Lung microvascular endothelial cell (primary cell): ENCODE measurements around the gene HOXA5. TPM values are rescaled to one million over a fixed set of nuclear protein-coding genes. Genes with fewer than 3 reads are reported as not detected.

Source experiments
- DNase-seq, 2 donors: peaks; one replicate each; pipeline versions ENCODE4 v3.0.0 to v3.0.0-alpha.2; 2010; ENCODE audit warnings: low read depth in 2 of 2
- total RNA-seq: library from RNA; depleted of rRNA; stranded (reverse); fragments of >200 nt; gene quantifications from 2 replicates; pipeline ENCODE4 v1.2.1, GENCODE V29; 2014

The HOXA5 gene
- total RNA-seq, 1 donor from 2014 or later, result 5.8 TPM

- DNase-seq, result peak; percentile 96 to 97
Observed at GRCh38 chr7:27095897-27096767, 47.3 kb downstream of the HOXA5 start, which contains the start of gene HOXA1. Gene HOXA1 (minus strand): TSS chr7:27096000. CDS start chr7:27095912, 88 bp downstream.

- DNase-seq, result no peak
Observed at GRCh38 chr7:27095050-27095896, 48.2 kb downstream of the HOXA5 start.

GRCh38 chr7:27094304-27095049 lies 49.0 kb downstream of the HOXA5 start:
- DNase-seq, result no peak

GRCh38 chr7:27093184-27093895 lies 50.1 kb downstream of the HOXA5 start:
- DNase-seq, result no peak

- DNase-seq, result no peak
Observed at GRCh38 chr7:27092819-27093110, 50.7 kb downstream of the HOXA5 start.

GRCh38 chr7:27091941-27092818 lies 51.3 kb downstream of the HOXA5 start:
- DNase-seq, result peak; percentile 12 to 28

GRCh38 chr7:27091105-27091504 lies 52.4 kb downstream of the HOXA5 start:
- DNase-seq, result no peak

Other genes starting within 250 kb of the HOXA5 start
- 0.40 and 0.44 TPM in 2 replicates for gene HOXA1, start 47.7 kb downstream of the HOXA5 start, total RNA-seq
- gene HOXA2, start 41.0 kb downstream of the HOXA5 start, total RNA-seq, result 0.20 and 0.22 TPM in 2 replicates
- 0.22 and 0.79 TPM in 2 replicates for gene HOXA4, start 12.9 kb downstream of the HOXA5 start, total RNA-seq
- gene HOXA6, start 4.1 kb upstream of the HOXA5 start, total RNA-seq, result 2.0 and 2.4 TPM in 2 replicates
- gene HOXA3, start 8.9 kb upstream of the HOXA5 start, total RNA-seq, result 2.4 and 5.0 TPM in 2 replicates
- 1.5 and 1.8 TPM in 2 replicates for gene HOXA7, start 13.0 kb upstream of the HOXA5 start, total RNA-seq
- 2.0 and 3.9 TPM in 2 replicates for gene HOXA9, start 21.9 kb upstream of the HOXA5 start, total RNA-seq
- gene HOXA10, start 30.6 kb upstream of the HOXA5 start, total RNA-seq, result under 0.01 and 2.0 TPM in 2 replicates
- 0.22 TPM in 1 of 2 replicates, not detected in the other for gene HOXA11, start 41.6 kb upstream of the HOXA5 start, total RNA-seq
- not detected in 2 replicates for gene HOXA13, start 56.4 kb upstream of the HOXA5 start, total RNA-seq
- not detected in 2 replicates for gene EVX1, start 99.1 kb upstream of the HOXA5 start, total RNA-seq